AG10803 (cell line): Measurements from ENCODE around the gene MYO3B.

Experiments
- DNase-seq: peaks from one replicate; pipeline ENCODE4 v3.0.0; 2010; ENCODE audit warnings: low read depth
- H3K4me3 ChIP-seq: 2 replicates; pipeline ENCODE4 v1.5.1; 2011; ENCODE audit warnings: mild to moderate bottlenecking, low read length, control low read depth
- CTCF ChIP-seq: conservative IDR thresholded peaks from 2 replicates; pipeline ENCODE4 v1.5.1; 2011; ENCODE audit warnings: mild to moderate bottlenecking, low read length, control low read depth, inconsistent platforms

Gene MYO3B

GRCh38 chr2:170359466-170359865 is 181.5 kb downstream of the MYO3B start:
- H3K4me3 ChIP-seq = no peak overlapping the region
- no peak for DNase-seq
- TF ChIP-seq CTCF = no peak

GRCh38 chr2:170360546-170361089 is 182.7 kb downstream of the MYO3B start:
- no peak overlapping the region for H3K4me3 ChIP-seq
- no peak for TF ChIP-seq CTCF
- no peak for DNase-seq

- no peak overlapping the region for H3K4me3 ChIP-seq
- peak; percentile 78 for TF ChIP-seq CTCF
- peak; percentile 56 for DNase-seq
These were observed 183.4 kb downstream of the MYO3B start for GRCh38 chr2:170361090-170361936.

GRCh38 chr2:170362313-170362870 is 184.4 kb downstream of the MYO3B start:
- no peak for DNase-seq
- no peak for TF ChIP-seq CTCF
- H3K4me3 ChIP-seq = no peak overlapping the region

- peak; percentile 44 for DNase-seq
- peak; percentile 15; the same call in 1 of the 2 replicates for TF ChIP-seq CTCF
- no peak overlapping the region for H3K4me3 ChIP-seq
These were observed 185.1 kb downstream of the MYO3B start for GRCh38 chr2:170362871-170363631.

- no peak overlapping the region for H3K4me3 ChIP-seq
- no peak for DNase-seq
- TF ChIP-seq CTCF = no peak
These were observed 187.1 kb downstream of the MYO3B start for GRCh38 chr2:170365003-170365402.
